DND-41 (cell line): ENCODE measurements around the gene PLEKHA4.

Experiments used
- ATAC-seq: fragments of 200-7000 bp; cut with Tn5 transposase; 3 replicates; pipeline ENCODE4 v1.9.1; 2021; ENCODE audit warnings: low read depth; ENCODE audit not compliant: insufficient read depth
- DNase-seq: peaks from one replicate; pipeline ENCODE4 v3.0.0-alpha.2; 2020
- H2AFZ ChIP-seq: 2 replicates; pipeline ENCODE4 v1.6.0; 2012; ENCODE audit warnings: low read depth, low read length
- H3K27ac ChIP-seq: 2 replicates; pipeline ENCODE4 v1.5.1; 2012; ENCODE audit warnings: low read length, inconsistent platforms
- H3K27me3 ChIP-seq: fragments of 200-600 bp; sonication (generic); 2 replicates; pipeline ENCODE4 v1.6.0; 2012; ENCODE audit warnings: low read length, mild to moderate bottlenecking, inconsistent platforms; ENCODE audit not compliant: insufficient read depth, poor library complexity
- H3K36me3 ChIP-seq: 2 replicates; pipeline ENCODE4 v1.5.1; 2012; ENCODE audit warnings: low read length, inconsistent platforms; ENCODE audit not compliant: insufficient read depth
- H3K4me1 ChIP-seq: 2 replicates; pipeline ENCODE4 v1.5.1; 2012; ENCODE audit warnings: mild to moderate bottlenecking, low read length; ENCODE audit not compliant: insufficient read depth
- H3K4me2 ChIP-seq: 2 replicates; pipeline ENCODE4 v1.6.0; 2012; ENCODE audit warnings: mild to moderate bottlenecking, moderate library complexity, low read length, inconsistent platforms; ENCODE audit not compliant: insufficient read depth
- H3K4me3 ChIP-seq, 2 experiments: fragments of 200-600 bp in 1 of 2; shearing (Covaris generic) in 1 of 2; 2 replicates each; pipeline ENCODE4 v1.5.1; 2012 to 2016; ENCODE audit warnings: inconsistent platforms in 2 of 2, low read length in 2 of 2, mild to moderate bottlenecking in 2 of 2, low read depth in 1 of 2, moderate library complexity in 1 of 2
- H3K79me2 ChIP-seq: 2 replicates; pipeline ENCODE4 v1.6.0; 2012; ENCODE audit warnings: low read length, inconsistent platforms; ENCODE audit not compliant: insufficient read depth
- H3K9ac ChIP-seq: 2 replicates; pipeline ENCODE4 v1.6.0; 2012; ENCODE audit warnings: low read depth, mild to moderate bottlenecking, inconsistent platforms, low read length, moderate library complexity
- H3K9me3 ChIP-seq: 2 replicates; pipeline ENCODE4 v1.5.1; 2012; ENCODE audit warnings: low read length, moderate library complexity, mild to moderate bottlenecking, inconsistent platforms; ENCODE audit not compliant: insufficient read depth, severe bottlenecking
- H4K20me1 ChIP-seq: 2 replicates; pipeline ENCODE4 v1.6.0; 2012; ENCODE audit warnings: low read length; ENCODE audit not compliant: insufficient read depth
- CTCF ChIP-seq: IDR thresholded peaks from 2 replicates; pipeline ENCODE4 v1.5.1; 2012; ENCODE audit warnings: borderline replicate concordance, low read length, moderate library complexity, mild to moderate bottlenecking; ENCODE audit not compliant: poor library complexity, severe bottlenecking; ENCODE audit errors: extremely low read depth
- EZH2 ChIP-seq: IDR thresholded peaks from 3 replicates; pipeline ENCODE4 v1.6.1; 2012; ENCODE audit warnings: borderline replicate concordance, low read depth, mild to moderate bottlenecking, moderate library complexity, low read length, inconsistent platforms; ENCODE audit not compliant: severe bottlenecking

The PLEKHA4 gene

GRCh38 chr19:48833049-48833448 is 35.4 kb downstream of the PLEKHA4 start:
- H3K27ac ChIP-seq = no peak overlapping the region
- H4K20me1 ChIP-seq = no peaks in the 10 kb centered on the region
- no peaks in the 10 kb centered on the region for H3K79me2 ChIP-seq
- TF ChIP-seq EZH2 (no peak), CTCF (no peak)
- no peak overlapping the region for H2AFZ ChIP-seq
- H3K9ac ChIP-seq = no peak overlapping the region
- no peak for DNase-seq
- H3K4me2 ChIP-seq = no peak overlapping the region
- peaks cover 18% of the 10 kb centered on the region for H3K4me1 ChIP-seq
- H3K27me3 ChIP-seq = no peaks in the 10 kb centered on the region
- H3K4me3 ChIP-seq = no peak overlapping the region
- H3K36me3 ChIP-seq = no peaks in the 10 kb centered on the region
- no peaks in the 10 kb centered on the region for H3K9me3 ChIP-seq
- ATAC-seq = no peak

- no peak overlapping the region for H3K9ac ChIP-seq
- peaks cover 9% of the 10 kb centered on the region for H3K4me1 ChIP-seq
- ATAC-seq (no peak), DNase-seq (no peak)
- no peaks in the 10 kb centered on the region for H3K36me3 ChIP-seq
- H2AFZ ChIP-seq = no peak overlapping the region
- no peak overlapping the region for H3K4me2 ChIP-seq
- H3K27me3 ChIP-seq = no peaks in the 10 kb centered on the region
- no peak for TF ChIP-seq CTCF
- no peak for TF ChIP-seq EZH2
- no peaks in the 10 kb centered on the region for H4K20me1 ChIP-seq
- H3K79me2 ChIP-seq = no peaks in the 10 kb centered on the region
- H3K9me3 ChIP-seq = no peaks in the 10 kb centered on the region
- no peak overlapping the region for H3K4me3 ChIP-seq
- no peak overlapping the region for H3K27ac ChIP-seq
These were observed 37.5 kb downstream of the PLEKHA4 start for GRCh38 chr19:48830965-48831364.

DNA sequence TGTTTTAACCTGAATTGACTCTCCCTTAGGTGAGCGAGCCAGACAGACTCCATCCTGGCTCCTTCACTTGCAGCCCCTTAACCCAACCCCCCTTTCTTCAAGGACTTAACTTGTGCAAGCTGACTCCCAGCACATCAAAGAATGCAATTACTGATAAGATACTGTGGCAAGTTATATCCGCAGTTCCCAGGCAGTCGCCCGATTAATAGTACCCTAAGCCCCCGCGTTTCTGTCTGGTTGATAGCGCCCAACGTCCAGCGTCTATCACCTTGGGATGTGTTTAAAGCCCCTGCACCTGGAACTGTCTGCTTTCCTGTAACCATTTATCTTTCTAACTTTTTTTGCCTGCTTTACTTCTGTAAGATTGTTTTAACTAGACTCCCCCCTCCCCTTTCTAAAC is 38.3 kb downstream of the PLEKHA4 start:
- Histone ChIP-seq H3K9me3 (no peaks in the 10 kb centered on the region), H3K4me3 (no peak overlapping the region), H3K9ac (no peak overlapping the region), H4K20me1 (no peaks in the 10 kb centered on the region), H3K36me3 (no peaks in the 10 kb centered on the region), H3K79me2 (no peaks in the 10 kb centered on the region), H2AFZ (no peak overlapping the region), H3K27ac (no peak overlapping the region), H3K27me3 (no peaks in the 10 kb centered on the region), H3K4me2 (no peak overlapping the region), H3K4me1 (no peaks in the 10 kb centered on the region; the same call in 1 of the 2 replicates)
- DNase-seq = no peak
- no peak for TF ChIP-seq CTCF
- no peak for TF ChIP-seq EZH2
- ATAC-seq = no peak

GRCh38 chr19:48826606-48827020 is 41.8 kb downstream of the PLEKHA4 start:
- Histone ChIP-seq H3K9ac (no peak overlapping the region), H3K4me1 (no peaks in the 10 kb centered on the region), H3K4me2 (no peak overlapping the region), H3K27ac (no peak overlapping the region), H4K20me1 (no peaks in the 10 kb centered on the region), H3K27me3 (no peaks in the 10 kb centered on the region), H3K36me3 (peaks cover 6% of the 10 kb centered on the region; the same call in 1 of the 2 replicates), H3K79me2 (no peaks in the 10 kb centered on the region), H2AFZ (no peak overlapping the region), H3K9me3 (no peaks in the 10 kb centered on the region), H3K4me3 (no peak overlapping the region)
- ATAC-seq = no peak
- no peak for DNase-seq
- TF ChIP-seq EZH2 (no peak), CTCF (no peak)
